OCI-LY1 (cell line): ENCODE data around the gene GHRL.

Source experiments
- H2AFZ ChIP-seq: fragments of 200-600 bp; sonication (generic), shearing (Covaris generic); 2 replicates; pipeline ENCODE4 v1.6.0; 2014; ENCODE audit warnings: antibody characterized with exemption, mild to moderate bottlenecking, low read length
- H3F3A ChIP-seq: fragments of 200-600 bp; sonication (generic), shearing (Covaris generic); 2 replicates; pipeline ENCODE4 v1.6.0; 2014; ENCODE audit warnings: mild to moderate bottlenecking, antibody characterized with exemption, low read length, moderate library complexity; ENCODE audit not compliant: insufficient read depth
- H3K27ac ChIP-seq: fragments of 200-600 bp; sonication (generic); 2 replicates; pipeline ENCODE4 v1.5.1; 2014; ENCODE audit warnings: low read length, mixed run types, mild to moderate bottlenecking, low read depth; ENCODE audit not compliant: poor library complexity, severe bottlenecking
- H3K27me3 ChIP-seq: fragments of 200-600 bp; sonication (generic); 2 replicates; pipeline ENCODE4 v1.6.0; 2014; ENCODE audit warnings: antibody characterized with exemption, mild to moderate bottlenecking, low read length, moderate library complexity; ENCODE audit not compliant: insufficient read depth
- H3K36me3 ChIP-seq: fragments of 200-600 bp; sonication (generic); 2 replicates; pipeline ENCODE4 v1.6.1; 2014; ENCODE audit warnings: mild to moderate bottlenecking, antibody characterized with exemption, low read length, moderate library complexity, mixed read lengths; ENCODE audit not compliant: insufficient read depth
- H3K4me1 ChIP-seq: fragments of 200-600 bp; sonication (generic); 2 replicates; pipeline ENCODE4 v1.5.1; 2014; ENCODE audit warnings: mild to moderate bottlenecking, low read length, moderate library complexity; ENCODE audit not compliant: insufficient read depth, severe bottlenecking
- H3K4me2 ChIP-seq: fragments of 200-600 bp; sonication (generic), shearing (Covaris generic); 2 replicates; pipeline ENCODE4 v1.6.1; 2014; ENCODE audit warnings: low read length
- H3K4me3 ChIP-seq: fragments of 200-600 bp; sonication (generic); 2 replicates; pipeline ENCODE4 v1.5.1; 2014; ENCODE audit warnings: low read length, low read depth, mild to moderate bottlenecking, mixed read lengths; ENCODE audit not compliant: poor library complexity, severe bottlenecking
- H3K79me2 ChIP-seq: fragments of 200-600 bp; shearing (Covaris generic); 2 replicates; pipeline ENCODE4 v1.6.1; 2016; ENCODE audit warnings: mixed run types, low read length, mixed read lengths; ENCODE audit not compliant: insufficient read depth
- H3K9ac ChIP-seq: fragments of 200-600 bp; sonication (generic), shearing (Covaris generic); 2 replicates; pipeline ENCODE4 v1.6.1; 2014; ENCODE audit warnings: mild to moderate bottlenecking, low read length, mixed read lengths
- H3K9me2 ChIP-seq: fragments of 200-600 bp; sonication (generic), shearing (Covaris generic); 2 replicates; pipeline ENCODE4 v1.6.1; 2014; ENCODE audit warnings: low read depth, mild to moderate bottlenecking, low read length, mixed read lengths
- H3K9me3 ChIP-seq: fragments of 200-600 bp; shearing (Covaris generic); 2 replicates; pipeline ENCODE4 v1.6.1; 2014; ENCODE audit warnings: low read length, mixed read lengths
- H4K20me1 ChIP-seq: fragments of 200-600 bp; sonication (generic), shearing (Covaris generic); 2 replicates; pipeline ENCODE4 v1.6.0; 2016; ENCODE audit warnings: mild to moderate bottlenecking, low read length; ENCODE audit not compliant: insufficient read depth
- CTCF ChIP-seq: fragments of 200-600 bp; sonication (generic), shearing (Covaris generic); IDR thresholded peaks from 2 replicates; pipeline ENCODE4 v1.5.1; 2017; ENCODE audit warnings: mild to moderate bottlenecking, antibody characterized with exemption, low read length, moderate library complexity, mixed read lengths
- EZH2 ChIP-seq: fragments of 200-600 bp; sonication (generic), shearing (Covaris generic); IDR thresholded peaks from 2 replicates; pipeline ENCODE4 v1.8.0; 2017; ENCODE audit warnings: borderline replicate concordance, mixed run types, mild to moderate bottlenecking, antibody characterized with exemption, low read length, moderate library complexity, mixed read lengths

Gene GHRL

GRCh38 chr3:10290481-10291176 lies 2.1 kb downstream of the GHRL start:
- Histone ChIP-seq H3K4me3 (no peak overlapping the region), H3K4me1 (peaks cover 18% of the 10 kb centered on the region), H3K9ac (no peak overlapping the region), H3K4me2 (no peak overlapping the region), H3F3A (no peaks in the 10 kb centered on the region), H3K27ac (no peak overlapping the region), H4K20me1 (no peaks in the 10 kb centered on the region), H3K27me3 (no peaks in the 10 kb centered on the region), H3K9me3 (no peaks in the 10 kb centered on the region), H3K9me2 (no peaks in the 10 kb centered on the region), H2AFZ (no peak overlapping the region), H3K79me2 (no peaks in the 10 kb centered on the region), H3K36me3 (peaks cover 44% of the 10 kb centered on the region; the same call in 1 of the 2 replicates)
- TF ChIP-seq CTCF (no peak), EZH2 (no peak)

- Histone ChIP-seq H3K9me3 (no peaks in the 10 kb centered on the region), H3K9ac (no peak overlapping the region), H4K20me1 (no peaks in the 10 kb centered on the region), H3K36me3 (peaks cover 38% of the 10 kb centered on the region; the same call in 1 of the 2 replicates), H3F3A (no peaks in the 10 kb centered on the region), H3K27me3 (no peaks in the 10 kb centered on the region), H3K9me2 (no peaks in the 10 kb centered on the region), H3K4me3 (no peak overlapping the region), H3K27ac (no peak overlapping the region), H3K79me2 (no peaks in the 10 kb centered on the region), H3K4me1 (peaks cover 18% of the 10 kb centered on the region), H3K4me2 (no peak overlapping the region), H2AFZ (no peak overlapping the region)
- no peak for TF ChIP-seq EZH2
- TF ChIP-seq CTCF = no peak
Observed at GRCh38 chr3:10289787-10290355, 2.9 kb downstream of the GHRL start.

- Histone ChIP-seq H3K9ac (no peak overlapping the region), H3K9me2 (no peaks in the 10 kb centered on the region), H3F3A (no peaks in the 10 kb centered on the region), H3K36me3 (peaks cover 34% of the 10 kb centered on the region; the same call in 1 of the 2 replicates), H3K4me3 (no peak overlapping the region), H4K20me1 (no peaks in the 10 kb centered on the region), H3K4me1 (peaks cover 26% of the 10 kb centered on the region), H3K9me3 (no peaks in the 10 kb centered on the region), H2AFZ (no peak overlapping the region), H3K27ac (no peak overlapping the region), H3K4me2 (no peak overlapping the region), H3K27me3 (no peaks in the 10 kb centered on the region), H3K79me2 (no peaks in the 10 kb centered on the region)
- no peak for TF ChIP-seq CTCF
- no peak for TF ChIP-seq EZH2
Observed at GRCh38 chr3:10289077-10289476, 3.7 kb downstream of the GHRL start.
